A172 (cell line): ENCODE measurements around the gene OXTR. TPM values are rescaled to one million over a fixed set of nuclear protein-coding genes. Genes with fewer than 3 reads are reported as not detected.

ENCODE experiments used
- DNase-seq: peaks from one replicate; pipeline ENCODE4 v3.0.0-alpha.2; 2015; ENCODE audit warnings: low spot score
- total RNA-seq: library from RNA; depleted of rRNA; stranded (reverse); fragments of >200 nt; shearing (Covaris generic); gene quantifications from 2 replicates; pipeline ENCODE4 v1.2.3, GENCODE V29; 2014

Gene OXTR
- total RNA-seq, 1 experiment from 2014 or later = 124 TPM

DNA sequence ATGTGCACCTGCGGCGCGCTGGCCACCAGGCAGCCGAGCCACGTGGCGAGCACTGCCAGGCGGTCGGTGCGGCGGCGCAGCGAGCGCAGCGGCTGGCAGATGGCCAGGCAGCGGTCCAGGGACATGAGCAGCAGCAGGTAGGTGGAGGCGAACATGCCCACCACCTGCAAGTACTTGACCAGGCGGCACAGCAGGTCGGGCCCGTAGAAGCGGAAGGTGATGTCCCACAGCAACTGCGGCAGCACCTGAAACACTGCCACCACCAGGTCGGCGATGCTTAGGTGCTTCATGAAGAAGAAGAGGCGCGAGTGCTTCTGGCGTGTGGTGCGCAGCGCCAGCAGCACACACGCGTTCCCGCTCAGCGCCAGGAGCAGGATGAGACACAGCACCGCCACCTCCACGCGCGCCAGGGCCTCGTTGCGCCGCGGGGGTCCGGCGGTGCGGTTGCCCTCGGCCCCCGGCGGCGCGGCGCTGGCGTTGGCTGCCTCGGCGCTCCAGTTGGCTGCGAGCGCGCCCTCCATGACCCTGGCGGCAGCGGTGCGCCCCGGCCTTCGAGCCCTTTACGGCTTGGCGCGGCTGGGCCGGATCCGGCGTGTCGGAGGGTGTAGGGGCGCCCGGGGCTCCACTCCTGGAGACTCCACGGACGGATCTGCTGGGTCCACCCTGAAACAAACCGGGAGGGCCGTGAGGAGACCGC lies 1.6 kb downstream of the OXTR start:
- DNase-seq = no peak

- DNase-seq = no peak
Observed at GRCh38 chr3:8767256-8767666, 2.2 kb downstream of the OXTR start.

- DNase-seq = no peak
Observed at GRCh38 chr3:8766148-8766547, 3.3 kb downstream of the OXTR start.

- no peak for DNase-seq
Observed at GRCh38 chr3:8765528-8765927, 3.9 kb downstream of the OXTR start.

DNA sequence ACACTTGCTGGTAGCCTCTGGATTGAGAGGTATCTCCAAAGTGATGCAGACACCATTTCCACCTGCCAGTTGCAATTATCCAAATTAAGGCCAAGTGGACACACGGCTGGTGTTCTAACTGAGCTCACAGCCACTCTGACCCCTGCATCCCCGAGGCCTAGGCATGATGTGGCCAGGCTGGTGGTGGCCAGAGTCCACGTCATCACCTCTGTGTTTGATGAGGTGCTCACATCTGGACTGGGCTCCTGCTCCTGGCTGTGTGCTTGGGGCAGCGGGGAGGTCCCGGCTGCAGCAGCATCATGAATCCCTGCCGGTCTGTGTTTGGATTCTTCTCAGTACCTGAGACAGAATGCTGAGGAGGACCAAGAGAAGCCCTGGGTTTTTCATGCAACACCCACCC lies 4.9 kb downstream of the OXTR start:
- DNase-seq = no peak

DNA sequence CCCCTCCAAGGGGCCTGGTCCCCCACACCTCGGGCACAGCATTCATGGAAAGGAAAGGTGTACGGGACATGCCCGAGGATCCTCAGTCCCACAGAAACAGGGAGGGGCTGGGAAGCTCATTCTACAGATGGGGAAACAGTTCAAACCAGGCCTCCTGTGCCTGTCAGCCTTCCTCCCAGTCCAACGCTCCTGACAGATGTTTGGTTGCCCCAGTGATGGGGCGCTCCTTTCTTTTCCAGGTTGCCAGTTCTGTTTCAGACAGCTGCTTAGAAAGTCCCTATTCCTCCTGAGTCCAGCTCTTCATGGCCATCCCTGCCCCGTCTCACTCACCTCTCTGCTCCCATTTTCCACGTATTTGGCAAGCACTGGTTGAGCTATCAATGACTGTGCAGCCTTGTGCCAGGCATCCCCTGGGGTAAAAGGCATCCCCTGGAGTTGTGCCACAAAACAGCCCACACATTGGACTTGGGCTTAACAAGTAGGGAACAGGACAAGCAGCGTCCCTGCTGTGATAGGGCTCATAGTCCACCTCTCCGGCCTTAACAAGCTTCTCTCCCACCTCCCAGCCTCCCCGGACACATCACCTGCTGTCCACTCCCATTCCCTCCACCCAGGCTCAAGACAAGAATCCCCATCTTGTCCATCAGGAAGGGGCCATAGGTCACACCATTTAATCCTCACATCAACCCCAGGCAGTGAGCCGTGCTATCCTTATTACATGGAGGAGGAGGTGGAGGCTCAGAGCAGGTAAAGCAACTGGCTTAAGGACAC lies 6.6 kb downstream of the OXTR start:
- no peak for DNase-seq

DNA sequence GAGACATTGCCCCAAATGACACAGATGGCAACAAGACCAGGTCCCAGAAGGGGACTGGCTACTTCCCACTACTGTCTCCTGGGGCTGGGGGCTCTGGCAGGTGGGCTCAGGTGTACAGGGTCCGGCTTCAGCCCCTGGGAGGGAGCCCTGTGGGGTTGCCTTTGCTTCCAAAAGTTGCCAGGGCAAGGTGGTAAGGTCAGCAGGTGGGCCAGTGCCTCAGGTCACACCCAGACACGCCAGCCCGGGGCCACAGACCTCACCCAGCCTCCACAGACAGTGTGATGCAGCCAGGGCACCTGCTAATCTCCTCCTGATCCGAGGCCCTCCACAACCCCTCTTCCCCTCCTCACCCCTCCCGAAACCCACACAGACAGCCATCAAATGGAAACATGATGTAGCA lies 7.5 kb downstream of the OXTR start:
- no peak for DNase-seq

DNA sequence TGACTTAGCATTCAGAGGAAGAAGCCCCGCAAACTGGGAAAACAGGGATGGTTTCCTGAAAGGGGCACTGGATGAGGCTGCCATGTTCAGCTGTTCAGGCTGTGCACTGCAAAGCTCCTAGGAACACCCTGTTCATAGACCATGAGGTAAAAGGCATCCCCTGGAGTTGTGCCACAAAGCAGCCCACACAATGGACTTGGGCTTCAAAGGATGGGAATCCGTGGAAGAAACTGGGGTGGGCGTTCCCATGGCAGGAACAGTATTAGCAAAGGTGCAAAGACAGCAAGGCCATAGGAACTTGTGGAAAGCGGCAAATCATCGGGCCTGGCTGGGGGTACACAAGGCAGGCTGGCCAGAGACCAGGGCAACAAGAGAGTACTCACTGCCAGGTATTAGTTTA lies 8.9 kb downstream of the OXTR start:
- no peak for DNase-seq

- DNase-seq = no peak
Observed at GRCh38 chr3:8760091-8760490, 9.3 kb downstream of the OXTR start.

DNA sequence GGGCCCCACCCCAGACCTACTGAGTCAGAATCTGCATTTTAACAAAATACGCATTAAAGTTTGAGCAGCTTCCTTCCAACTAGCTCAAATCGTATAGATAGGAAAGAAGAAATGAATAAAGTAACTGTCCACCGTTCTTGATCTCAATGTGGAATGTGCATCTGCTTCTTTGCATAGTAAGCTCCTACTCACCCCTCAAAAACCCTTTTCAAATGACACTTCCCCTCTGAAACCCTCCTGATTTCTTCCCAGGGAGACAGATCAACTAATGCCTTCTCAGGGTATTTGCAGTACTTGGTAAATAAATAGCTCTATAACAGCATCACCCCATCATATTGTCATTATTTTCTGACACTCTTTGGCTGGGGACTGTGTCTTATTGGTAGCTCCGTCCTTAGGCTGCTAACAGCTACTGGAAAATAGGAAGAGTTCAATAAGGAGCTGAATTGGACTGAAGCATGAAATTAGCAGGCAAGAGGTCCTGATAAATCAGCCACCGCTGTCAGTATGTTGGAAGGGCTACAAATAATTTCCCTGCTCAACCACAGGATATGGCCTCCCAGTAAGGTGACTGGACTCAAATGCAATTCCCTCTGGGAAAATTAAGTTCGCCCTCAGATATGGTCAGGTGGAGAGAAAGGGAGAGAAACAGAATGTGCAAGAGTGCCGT lies 10.2 kb downstream of the OXTR start:
- peak; percentile 92 for DNase-seq

DNA sequence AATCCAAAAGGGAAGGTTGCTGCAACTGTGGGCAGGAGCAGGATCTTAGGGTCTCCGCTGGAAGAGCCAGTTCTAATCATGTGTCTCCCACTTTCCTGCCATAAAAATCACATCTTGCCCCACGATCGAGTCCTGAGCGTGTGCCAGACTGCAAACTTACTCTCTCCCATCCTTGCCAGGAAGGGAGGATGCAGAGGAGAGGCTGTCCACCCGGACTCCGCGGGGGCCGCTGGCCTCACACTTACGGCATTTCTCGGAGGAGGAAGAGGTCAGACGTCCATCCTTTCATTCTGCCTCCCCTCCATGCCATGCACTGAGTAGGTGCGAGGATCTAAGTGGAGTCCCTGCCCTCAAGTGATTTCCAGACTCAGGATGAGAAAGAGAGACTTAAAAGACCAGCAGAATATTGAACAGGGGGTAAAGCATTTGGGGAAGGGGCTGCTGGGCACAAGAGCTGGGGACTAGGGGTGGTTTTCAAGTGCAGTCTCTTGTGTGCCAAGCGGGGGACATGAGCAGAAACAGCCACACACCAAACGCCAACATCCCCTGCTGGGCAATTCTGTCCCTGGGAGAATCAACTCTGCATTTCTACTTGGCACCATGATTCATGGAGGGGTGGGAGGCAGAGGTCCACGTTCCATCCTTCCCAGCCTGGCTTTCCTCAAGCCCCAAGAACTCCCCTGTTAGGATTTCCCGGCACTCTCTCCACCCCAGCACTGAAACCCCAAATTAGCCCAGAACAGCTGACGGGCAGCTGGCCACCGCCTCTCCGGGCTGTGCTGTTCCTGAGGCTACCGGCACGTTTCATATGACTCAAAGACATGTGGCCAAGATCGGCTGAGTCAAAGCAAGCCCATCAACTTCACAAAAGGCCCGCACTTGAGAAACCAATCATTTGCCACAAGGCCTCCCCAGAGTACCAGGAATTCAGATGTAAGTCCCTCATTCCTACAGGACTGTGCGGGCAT lies 11.6 kb downstream of the OXTR start:
- DNase-seq = peak; percentile 93

GRCh38 chr3:8756671-8757070 lies 12.7 kb downstream of the OXTR start:
- no peak for DNase-seq

- no peak for DNase-seq
Observed at GRCh38 chr3:8755564-8756237, 13.7 kb downstream of the OXTR start.

DNA sequence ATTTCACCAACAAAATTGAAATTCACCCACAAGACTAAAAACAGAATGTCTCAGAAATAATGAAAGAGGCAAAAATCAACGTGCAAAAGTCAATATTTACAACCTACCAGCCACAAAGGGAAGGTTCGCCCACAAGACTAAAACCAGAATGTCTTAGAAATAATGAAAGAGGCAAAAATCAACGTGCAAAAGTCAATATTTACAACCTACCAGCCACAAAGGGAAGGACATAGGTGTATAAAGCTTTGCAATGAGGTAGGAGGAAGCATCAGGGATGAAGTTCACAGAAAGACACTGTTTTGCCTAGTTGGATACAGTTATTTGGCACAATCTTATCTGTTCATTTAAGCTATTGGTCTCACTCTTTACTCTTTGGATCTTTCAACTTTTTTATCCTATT lies 14.3 kb downstream of the OXTR start:
- no peak for DNase-seq

GRCh38 chr3:8752832-8753231 lies 16.6 kb downstream of the OXTR start:
- no peak for DNase-seq

DNA sequence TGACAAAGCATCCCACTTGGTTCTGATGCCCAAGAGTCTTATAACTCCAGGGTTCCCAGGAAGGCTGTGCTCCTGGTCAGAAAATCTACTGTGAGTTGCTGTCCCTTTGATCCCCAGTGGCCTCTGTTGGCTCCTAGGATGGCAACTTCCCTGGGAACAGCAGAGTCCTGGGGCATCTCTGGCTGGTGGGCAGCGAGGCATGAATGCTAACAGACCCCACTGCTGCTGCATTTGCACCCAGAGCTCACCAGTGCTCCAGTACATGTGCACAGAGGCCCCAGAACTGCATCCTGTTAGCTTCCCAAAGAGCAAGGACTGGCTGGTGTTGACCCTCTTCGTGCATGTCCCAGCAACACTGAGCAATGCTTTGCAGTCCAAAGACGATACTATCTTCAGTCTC lies 20.1 kb downstream of the OXTR start:
- no peak for DNase-seq

- no peak for DNase-seq
Observed at GRCh38 chr3:8746780-8747345, 22.6 kb downstream of the OXTR start.

- no peak for DNase-seq
Observed at GRCh38 chr3:8745619-8746370, 23.6 kb downstream of the OXTR start.

DNA sequence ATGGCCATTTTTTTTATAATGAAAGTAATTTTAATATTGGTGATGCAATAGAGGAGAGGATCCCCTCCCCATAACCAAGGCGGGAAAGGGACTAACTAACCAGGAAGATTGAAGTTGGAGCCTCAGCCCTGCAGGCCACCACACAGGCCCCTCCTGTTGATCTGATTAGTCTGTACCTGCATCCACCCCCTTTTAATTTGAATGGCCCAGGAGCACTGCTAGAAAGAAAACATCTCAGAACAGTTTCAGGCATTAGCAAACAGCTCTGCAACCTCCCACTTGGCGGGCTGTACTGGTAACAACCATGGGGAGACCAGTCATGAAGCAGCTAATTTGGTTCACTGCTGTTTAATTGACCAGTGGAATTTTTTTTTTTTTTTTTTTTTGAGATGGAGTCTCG lies 25.5 kb downstream of the OXTR start:
- DNase-seq = no peak

DNA sequence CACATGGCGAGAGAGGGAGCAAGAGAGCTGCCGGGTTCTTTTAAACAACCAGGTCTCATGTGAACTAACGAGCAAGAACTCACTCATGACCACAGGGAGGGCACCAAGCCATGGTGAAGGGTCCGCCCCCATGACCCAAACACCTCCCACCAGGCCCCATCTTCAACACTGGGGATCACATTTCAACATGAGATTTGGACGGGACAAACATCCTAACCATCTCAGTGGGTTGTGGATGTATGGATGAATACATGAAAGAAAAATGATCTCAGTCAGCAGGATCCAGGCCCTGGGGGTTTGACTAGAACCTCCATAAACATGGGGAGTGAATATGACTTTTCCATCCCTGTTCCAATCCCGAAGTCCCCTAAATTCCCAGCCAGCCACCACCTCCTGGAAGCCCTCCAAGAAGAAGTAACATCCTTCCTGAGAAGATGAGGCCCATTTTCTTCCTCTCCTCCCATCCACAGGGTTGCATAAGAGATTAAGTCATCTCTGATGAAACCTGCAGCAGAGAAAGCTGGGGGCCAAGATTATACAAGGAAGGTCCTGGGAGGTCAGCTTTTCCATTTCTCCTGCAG lies 26.3 kb downstream of the OXTR start:
- DNase-seq = peak; percentile 56
